Upper lobe of left lung (tissue), 4 donors: ENCODE results near the gene CELSR1.
A peak's percentile ranks its signal among the peaks of the same experiment; 100 is the strongest.

ENCODE experiments used
- CTCF ChIP-seq, 6 experiments: fragments of 450-650 bp in 4 of 6; fragments of 200-600 bp in 2 of 6; sonication (generic) in 2 of 6; IDR thresholded peaks; one replicate each; pipeline ENCODE4 v1.5.1; 2016 to 2019; ENCODE audit warnings: antibody characterized with exemption in 6 of 6
- EP300 ChIP-seq, 4 donors: sonication (generic); formaldehyde crosslinking; IDR thresholded peaks; one replicate each; pipeline ENCODE4 v1.5.1; 2017; ENCODE audit warnings: antibody characterized with exemption in 4 of 4, control low read depth in 2 of 4
- POLR2A ChIP-seq, 4 donors: fragments of 450-650 bp; IDR thresholded peaks; one replicate each; pipeline ENCODE4 v1.5.1; 2016 to 2017; ENCODE audit warnings: antibody characterized with exemption in 4 of 4, mild to moderate bottlenecking in 2 of 4
- POLR2AphosphoS5 ChIP-seq, 2 donors: sonication (generic); formaldehyde crosslinking; IDR thresholded peaks; one replicate each; pipeline ENCODE4 v1.5.1; 2017; ENCODE audit warnings: antibody characterized with exemption in 2 of 2

DNA sequence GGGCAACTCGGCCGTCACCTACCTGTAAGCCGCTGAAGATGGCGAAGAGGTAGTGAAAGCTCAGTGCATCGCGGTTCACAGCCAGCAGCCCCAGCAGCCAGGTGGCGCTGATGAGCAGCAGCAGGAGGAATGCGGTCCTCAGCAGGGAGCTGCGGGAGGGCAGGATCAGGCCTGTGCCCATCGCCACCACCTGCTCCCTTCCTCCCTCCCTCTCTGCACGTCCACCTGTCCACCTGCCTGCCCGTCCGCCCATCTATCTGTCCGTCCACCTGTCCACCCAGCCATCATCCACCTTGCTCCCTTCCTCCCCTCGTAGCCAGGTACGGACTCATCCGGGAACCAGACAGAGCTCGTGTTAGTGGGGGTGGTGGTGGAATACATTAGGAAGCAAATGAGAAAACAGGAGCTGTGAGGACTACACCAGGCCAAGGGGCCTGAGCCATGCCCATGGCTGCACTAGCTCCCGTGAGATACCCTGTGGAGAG is 169.7 kb downstream of the CELSR1 start:
- peak; percentile 67 to 97 (median 92) for TF ChIP-seq CTCF (IDR thresholded peaks at IDR 0.05)
- TF ChIP-seq POLR2A (IDR thresholded peaks at IDR 0.05) = no peak
- no peak for TF ChIP-seq POLR2AphosphoS5 (IDR thresholded peaks at IDR 0.05)
- no peak for TF ChIP-seq EP300 (IDR thresholded peaks at IDR 0.05)
